Lung (tissue), 12 donors: ENCODE data around the gene DOCK3. TPM values are rescaled to one million over a fixed set of nuclear protein-coding genes. Genes with fewer than 3 reads are reported as not detected.

Experiments used
- ATAC-seq: fragments of 200-7000 bp; cut with Tn5 transposase; one replicate; pipeline ENCODE4 v1.9.1; 2020; ENCODE audit warnings: moderate number of reproducible peaks; ENCODE audit not compliant: insufficient read depth, low FRiP score
- DNase-seq, 3 donors: peaks; one replicate each; pipeline ENCODE4 v3.0.0-alpha.2; 2013 to 2017
- H3K27ac ChIP-seq, 2 donors: one replicate each; pipeline ENCODE4 v1.5.1; 2013; ENCODE audit warnings: mild to moderate bottlenecking in 2 of 2, moderate library complexity in 2 of 2, control low read depth in 1 of 2, inconsistent platforms in 1 of 2, low read depth in 1 of 2, low read length in 1 of 2
- H3K27me3 ChIP-seq, 3 donors: one replicate each; pipeline ENCODE4 v1.5.1; 2013; ENCODE audit warnings: low read length in 2 of 3; ENCODE audit not compliant: control insufficient read depth in 3 of 3, insufficient read depth in 3 of 3
- H3K36me3 ChIP-seq, 4 donors: one replicate each; pipeline ENCODE4 v1.5.1; 2013; ENCODE audit warnings: low read length in 4 of 4, mild to moderate bottlenecking in 1 of 4, moderate library complexity in 1 of 4; ENCODE audit not compliant: control insufficient read depth in 4 of 4, insufficient read depth in 4 of 4
- H3K4me1 ChIP-seq, 5 donors: one replicate each; pipeline ENCODE4 v1.5.1; 2013; ENCODE audit warnings: low read length in 5 of 5, mild to moderate bottlenecking in 2 of 5, moderate library complexity in 1 of 5; ENCODE audit not compliant: control insufficient read depth in 5 of 5, insufficient read depth in 5 of 5
- H3K4me3 ChIP-seq: one replicate; pipeline ENCODE4 v1.5.1; 2013; ENCODE audit warnings: mild to moderate bottlenecking, control low read depth, moderate library complexity
- H3K9ac ChIP-seq, 2 donors: one replicate each; pipeline ENCODE4 v1.5.1; 2013; ENCODE audit warnings: low read length in 2 of 2, control low read depth in 1 of 2; ENCODE audit not compliant: insufficient read depth in 1 of 2
- H3K9me3 ChIP-seq, 4 donors: one replicate each; pipeline ENCODE4 v1.5.1; 2013; ENCODE audit warnings: low read length in 3 of 4, mild to moderate bottlenecking in 1 of 4, moderate library complexity in 1 of 4; ENCODE audit not compliant: control insufficient read depth in 4 of 4, insufficient read depth in 3 of 4
- CTCF ChIP-seq: IDR thresholded peaks from 2 replicates; pipeline ENCODE4 v1.5.1; 2012; ENCODE audit warnings: mild to moderate bottlenecking; ENCODE audit errors: control extremely low read depth, extremely low read depth
- WGBS, 2 donors: extraction: QIAGEN DNeasy Blood & Tissue Kit; methylation state at CpG; one replicate each; pipeline ENCODE4 v1.1.7; 2013; 5-methylcytosine and 5-hydroxymethylcytosine counted together
- polyA plus RNA-seq, 2 donors: library from polyadenylated mRNA; stranded (reverse); fragments of 200-250 nt; gene quantifications; one replicate each; pipeline ENCODE4 v1.2.1, GENCODE V29; 2013
- total RNA-seq, 2 donors: library from RNA; depleted of rRNA in 1 of 2; stranded (reverse); fragments of >200 nt in 1 of 2; gene quantifications; one replicate each; pipeline ENCODE4 v1.2.1, GENCODE V29; 2014 to 2021
- donor health status: control.
- donor health status: control.
- donor health status: Bipolar disorder and iron deficiency.
- donor health status: healthy.
- donor health status: DM: yes; HTN: yes; CAD: no.

The DOCK3 gene
- total and polyA plus RNA-seq, 4 donors, result 0.06 to 1.4 (median 0.34) TPM

GRCh38 chr3:50936389-50936788 lies 261.7 kb downstream of the DOCK3 start:
- DNase-seq, result no peak
- Histone ChIP-seq H3K27me3 (no peaks in the 10 kb centered on the region), H3K9ac (no peak overlapping the region), H3K9me3 (peaks cover 0 to 2% (median 0%) of the 10 kb centered on the region in 4 donors), H3K36me3 (no peaks in the 10 kb centered on the region), H3K4me3 (no peak overlapping the region), H3K27ac (no peak overlapping the region), H3K4me1 (no peaks in the 10 kb centered on the region)
- no peak for ATAC-seq
- no peak for TF ChIP-seq CTCF
- WGBS, 2 donors, result 93 to 98% methylated on average over 2 of the region's 2 CpGs

GRCh38 chr3:50947419-50947818 lies 272.7 kb downstream of the DOCK3 start:
- no peak for DNase-seq

GRCh38 chr3:50950591-50950990 lies 275.9 kb downstream of the DOCK3 start:
- Histone ChIP-seq H3K9me3 (no peaks in the 10 kb centered on the region), H3K27me3 (no peaks in the 10 kb centered on the region), H3K9ac (no peak overlapping the region), H3K36me3 (no peaks in the 10 kb centered on the region), H3K27ac (no peak overlapping the region), H3K4me1 (no peaks in the 10 kb centered on the region), H3K4me3 (no peak overlapping the region)
- ATAC-seq, result no peak
- WGBS, 2 donors, result 31 to 33% methylated on average over 2 of the region's 2 CpGs
- no peak for DNase-seq
- no peak for TF ChIP-seq CTCF

More at GRCh38 chr3:50947419-50947818, 272.7 kb downstream of the DOCK3 start:
- Histone ChIP-seq H3K36me3 (no peaks in the 10 kb centered on the region), H3K4me1 (no peaks in the 10 kb centered on the region), H3K27me3 (no peaks in the 10 kb centered on the region), H3K9me3 (no peaks in the 10 kb centered on the region), H3K9ac (no peak overlapping the region), H3K27ac (no peak overlapping the region), H3K4me3 (no peak overlapping the region)
- ATAC-seq, result no peak
- TF ChIP-seq CTCF, result no peak
- WGBS, 2 donors, result 96 to 97% methylated on average over 2 of the region's 2 CpGs

- 63 to 69% methylated on average over 5 of the region's 5 CpGs for WGBS, 2 donors
- no peak overlapping the region for H3K27ac ChIP-seq
- no peak for ATAC-seq
Observed at GRCh38 chr3:50953825-50954414, 279.2 kb downstream of the DOCK3 start.

More at GRCh38 chr3:50953825-50954414, 279.2 kb downstream of the DOCK3 start:
- no peaks in the 10 kb centered on the region for H3K36me3 ChIP-seq
- H3K27me3 ChIP-seq, result no peaks in the 10 kb centered on the region
- no peak overlapping the region for H3K4me3 ChIP-seq
- no peak overlapping the region for H3K9ac ChIP-seq
- no peak for DNase-seq
- no peaks in the 10 kb centered on the region for H3K9me3 ChIP-seq
- H3K4me1 ChIP-seq, result no peaks in the 10 kb centered on the region
- no peak for TF ChIP-seq CTCF
